Natural killer cell (primary cell): ENCODE data around the gene SORL1. TPM values are rescaled to one million over a fixed set of nuclear protein-coding genes. Genes with fewer than 3 reads are reported as not detected.

Experiments used
- ATAC-seq, 3 donors: fragments of 150-1000 bp in 2 of 3; fragments of 200-7000 bp in 1 of 3; cut with Tn5 transposase; 1 replicate in 1 of 3; 2 replicates in 2 of 3; pipeline ENCODE4 v1.10.0; 2021; ENCODE audit warnings: mild to moderate bottlenecking in 2 of 3, moderate library complexity in 2 of 3
- DNase-seq, 2 donors: peaks; one replicate each; pipeline versions ENCODE4 v3.0.0 to v3.0.0-alpha.2; 2013 to 2021; ENCODE audit warnings: mixed read lengths in 1 of 2
- H3K27ac ChIP-seq: one replicate; pipeline ENCODE4 v1.5.1; 2013; ENCODE audit warnings: mild to moderate bottlenecking, low read length
- H3K27me3 ChIP-seq: one replicate; pipeline ENCODE4 v1.6.1; 2013; ENCODE audit warnings: low read length; ENCODE audit not compliant: control insufficient read depth, insufficient read depth
- H3K36me3 ChIP-seq: one replicate; pipeline ENCODE4 v1.6.1; 2013; ENCODE audit warnings: low read length; ENCODE audit not compliant: control insufficient read depth, insufficient read depth
- H3K4me1 ChIP-seq: one replicate; pipeline ENCODE4 v1.6.1; 2013; ENCODE audit warnings: low read length; ENCODE audit not compliant: control insufficient read depth, insufficient read depth
- H3K4me3 ChIP-seq: one replicate; pipeline ENCODE4 v1.5.1; 2013; ENCODE audit warnings: low read length
- H3K9me3 ChIP-seq: one replicate; pipeline ENCODE4 v1.6.1; 2013; ENCODE audit warnings: low read length; ENCODE audit not compliant: control insufficient read depth, insufficient read depth
- H3K27ac Mint-ChIP-seq, 2 donors: one replicate each; pipeline ENCODE4 v1.8.0; 2022; ENCODE audit warnings: mild to moderate bottlenecking in 2 of 2, mixed read lengths in 2 of 2, moderate library complexity in 1 of 2
- H3K27me3 Mint-ChIP-seq, 2 donors: one replicate each; pipeline ENCODE4 v1.8.0; 2022; ENCODE audit warnings: low read depth in 2 of 2, mixed read lengths in 2 of 2
- H3K36me3 Mint-ChIP-seq: one replicate; pipeline ENCODE4 v1.8.0; 2022; ENCODE audit warnings: mixed read lengths
- H3K4me1 Mint-ChIP-seq, 2 donors: one replicate each; pipeline ENCODE4 v1.8.0; 2022; ENCODE audit warnings: mixed read lengths in 2 of 2
- H3K4me3 Mint-ChIP-seq: one replicate; pipeline ENCODE4 v1.8.0; 2022; ENCODE audit warnings: mild to moderate bottlenecking, moderate library complexity, mixed read lengths
- H3K9me3 Mint-ChIP-seq, 2 donors: one replicate each; pipeline ENCODE4 v1.8.0; 2022; ENCODE audit warnings: mixed read lengths in 2 of 2
- WGBS: methylation state at CpG from one replicate; pipeline ENCODE4 v1.1.7; 2013; ENCODE audit warnings: missing lambda C conversion rate; ENCODE audit not compliant: insufficient coverage; 5-methylcytosine and 5-hydroxymethylcytosine counted together
- intact Hi-C: fragments of 100-400 bp; cut with micrococcal nuclease; formaldehyde crosslinking; loops from one replicate; pipeline ENCODE4 v1.14.2; 2022
- total RNA-seq, 4 donors: library from RNA; stranded (reverse); fragments of 120-200 nt in 1 of 4; gene quantifications; one replicate each; pipeline versions ENCODE4 v1.2.3 to v1.2.4, GENCODE V29; 2013 to 2022
- TF ChIP-seq, protein P1 (sequence below): fragments of 200-600 bp; IDR thresholded peaks from one replicate; pipeline ENCODE4 v1.8.0; 2022; ENCODE audit warnings: antibody characterized with exemption

Gene SORL1
- total RNA-seq, 3 donors from 2014 or later (not counting 1 experiment from before 2014, with no cell fraction given): 386 to 519 (median 456) TPM

DNA sequence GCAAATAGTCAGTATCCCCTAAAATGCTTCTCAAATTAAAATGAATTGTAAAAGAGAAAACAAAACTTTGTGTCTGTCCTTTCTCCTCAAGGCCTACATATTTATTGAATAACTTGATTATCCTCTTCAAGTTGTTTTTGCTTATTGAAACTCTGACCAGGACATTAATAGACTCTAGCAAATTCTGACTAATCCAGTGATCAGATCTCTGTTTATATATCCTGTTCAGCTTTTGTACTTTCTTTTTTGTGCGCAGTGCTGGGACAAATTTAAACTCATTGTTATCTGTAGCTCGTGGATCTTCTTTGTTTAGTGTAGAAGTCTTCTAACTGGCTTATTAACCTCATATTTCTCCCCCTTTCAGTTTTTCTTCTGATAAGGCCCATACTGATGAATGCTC, 140.6 kb downstream of the SORL1 start:
- intact Hi-C loops: no loop called here
- H3K4me1 ChIP-seq: peaks cover 18% of the 10 kb centered on the region
- H3K36me3 ChIP-seq: peaks cover 96% of the 10 kb centered on the region
- no peak overlapping the region for H3K27ac ChIP-seq
- no peak for ATAC-seq
- Mint-ChIP-seq H3K27ac (peak overlapping the region in 1 of 2 donors; percentile 45), H3K36me3 (peaks cover 68% of the 10 kb centered on the region), H3K9me3 (no peaks in the 10 kb centered on the region), H3K4me1 (peaks cover 17 to 33% of the 10 kb centered on the region in 2 donors), H3K4me3 (no peak overlapping the region), H3K27me3 (no peaks in the 10 kb centered on the region)
- no peaks in the 10 kb centered on the region for H3K9me3 ChIP-seq
- WGBS: 100% methylated on average over 1 of the region's 2 CpGs
- H3K4me3 ChIP-seq: no peak overlapping the region
- TF ChIP-seq, protein P1, sequence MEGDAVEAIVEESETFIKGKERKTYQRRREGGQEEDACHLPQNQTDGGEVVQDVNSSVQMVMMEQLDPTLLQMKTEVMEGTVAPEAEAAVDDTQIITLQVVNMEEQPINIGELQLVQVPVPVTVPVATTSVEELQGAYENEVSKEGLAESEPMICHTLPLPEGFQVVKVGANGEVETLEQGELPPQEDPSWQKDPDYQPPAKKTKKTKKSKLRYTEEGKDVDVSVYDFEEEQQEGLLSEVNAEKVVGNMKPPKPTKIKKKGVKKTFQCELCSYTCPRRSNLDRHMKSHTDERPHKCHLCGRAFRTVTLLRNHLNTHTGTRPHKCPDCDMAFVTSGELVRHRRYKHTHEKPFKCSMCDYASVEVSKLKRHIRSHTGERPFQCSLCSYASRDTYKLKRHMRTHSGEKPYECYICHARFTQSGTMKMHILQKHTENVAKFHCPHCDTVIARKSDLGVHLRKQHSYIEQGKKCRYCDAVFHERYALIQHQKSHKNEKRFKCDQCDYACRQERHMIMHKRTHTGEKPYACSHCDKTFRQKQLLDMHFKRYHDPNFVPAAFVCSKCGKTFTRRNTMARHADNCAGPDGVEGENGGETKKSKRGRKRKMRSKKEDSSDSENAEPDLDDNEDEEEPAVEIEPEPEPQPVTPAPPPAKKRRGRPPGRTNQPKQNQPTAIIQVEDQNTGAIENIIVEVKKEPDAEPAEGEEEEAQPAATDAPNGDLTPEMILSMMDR: no peak
- no peak for DNase-seq
- no peaks in the 10 kb centered on the region for H3K27me3 ChIP-seq

DNA sequence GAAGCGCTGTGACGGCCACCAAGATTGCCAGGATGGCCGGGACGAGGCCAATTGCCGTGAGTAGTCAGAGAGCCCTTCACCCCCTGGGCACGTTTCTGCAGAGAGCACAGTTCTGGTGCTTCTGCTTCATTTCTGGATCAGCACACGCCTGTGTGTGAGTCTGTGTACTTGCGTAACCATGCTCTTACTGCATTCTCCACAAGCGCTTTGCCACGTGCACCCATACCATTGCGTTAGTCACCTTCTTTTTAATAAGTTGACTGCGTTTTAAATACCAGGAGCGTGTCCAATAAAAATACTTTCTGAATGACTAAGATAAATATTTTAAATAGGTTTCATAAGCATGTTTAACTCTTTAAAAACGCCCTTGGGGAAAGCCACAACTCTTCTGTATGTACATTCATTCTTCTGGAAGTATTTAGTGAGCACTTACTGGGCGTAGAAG, 143.6 kb downstream of the SORL1 start:
- H3K27ac ChIP-seq: no peak overlapping the region
- H3K9me3 ChIP-seq: no peaks in the 10 kb centered on the region
- no peak overlapping the region for H3K4me3 Mint-ChIP-seq
- H3K27ac Mint-ChIP-seq: no peak overlapping the region
- H3K4me1 Mint-ChIP-seq: peaks cover 34 to 36% of the 10 kb centered on the region in 2 donors
- intact Hi-C loops: no loop called here
- H3K27me3 Mint-ChIP-seq: no peaks in the 10 kb centered on the region
- H3K4me1 ChIP-seq: peaks cover 6% of the 10 kb centered on the region
- no peaks in the 10 kb centered on the region for H3K9me3 Mint-ChIP-seq
- TF ChIP-seq, protein P1: no peak
- peaks cover 85% of the 10 kb centered on the region for H3K36me3 ChIP-seq
- H3K36me3 Mint-ChIP-seq: peaks cover 49% of the 10 kb centered on the region
- ATAC-seq (no peak), DNase-seq (no peak)
- H3K4me3 ChIP-seq: no peak overlapping the region
- no peaks in the 10 kb centered on the region for H3K27me3 ChIP-seq
- 97% methylated on average over 11 of the region's 15 CpGs for WGBS

DNA sequence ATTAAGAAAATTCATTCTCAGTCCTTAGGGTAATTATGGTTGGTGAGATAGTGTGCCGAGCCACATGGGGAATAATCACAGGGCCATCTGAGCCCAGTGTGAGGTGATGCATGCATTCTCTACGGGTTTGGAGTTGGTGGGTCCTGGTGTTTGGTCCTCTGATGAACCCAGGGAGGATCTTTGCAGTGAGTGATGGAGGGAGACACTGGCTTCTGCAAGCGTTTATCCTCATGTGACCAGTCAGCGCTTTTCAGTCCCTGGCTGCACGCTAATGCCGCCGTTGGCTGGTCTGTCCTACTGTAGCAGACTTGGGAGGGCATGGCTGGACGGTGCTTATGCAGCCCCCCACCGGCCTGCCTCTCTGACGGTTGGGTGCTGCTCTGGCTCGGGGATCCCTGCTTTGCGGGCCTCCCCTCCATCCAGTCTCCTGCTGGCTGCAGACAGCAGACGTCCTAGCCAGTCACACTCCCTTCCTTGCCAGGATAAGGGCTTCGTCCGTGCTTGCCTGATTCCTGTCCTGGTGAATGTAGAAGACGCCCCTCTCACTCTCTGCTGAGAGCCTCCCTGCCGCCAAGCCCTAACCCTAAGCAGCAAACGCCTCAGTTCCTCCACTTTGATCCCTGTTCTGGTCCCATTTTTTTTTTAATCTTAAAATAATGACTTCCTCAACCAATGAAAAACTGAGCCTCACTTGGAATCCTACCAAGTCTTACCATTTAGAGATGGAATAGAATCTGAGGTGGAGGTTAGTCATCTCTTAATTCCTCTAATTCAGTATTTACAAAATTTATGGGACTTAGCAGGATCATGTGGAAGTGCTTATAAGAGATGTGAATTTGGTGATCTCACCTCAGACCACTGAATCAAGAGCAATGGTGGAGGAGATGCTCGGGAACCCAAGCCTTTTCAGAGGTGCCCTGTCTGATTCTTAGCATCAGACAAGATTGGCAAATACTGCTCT, 144.4 kb downstream of the SORL1 start:
- WGBS: 94% methylated on average over 19 of the region's 19 CpGs
- H3K36me3 Mint-ChIP-seq: peaks cover 42% of the 10 kb centered on the region

More for the DNA sequence above, 144.4 kb downstream of the SORL1 start:
- Mint-ChIP-seq H3K27ac (no peak overlapping the region), H3K9me3 (no peaks in the 10 kb centered on the region), H3K4me1 (peaks cover 28 to 31% of the 10 kb centered on the region in 2 donors), H3K27me3 (no peaks in the 10 kb centered on the region), H3K4me3 (no peak overlapping the region)
- Histone ChIP-seq H3K4me3 (no peak overlapping the region), H3K27me3 (no peaks in the 10 kb centered on the region), H3K36me3 (peaks cover 79% of the 10 kb centered on the region), H3K9me3 (no peaks in the 10 kb centered on the region), H3K4me1 (no peaks in the 10 kb centered on the region), H3K27ac (no peak overlapping the region)
- intact Hi-C loops: no loop called here
- DNase-seq: no peak
- no peak for ATAC-seq
- TF ChIP-seq, protein P1: no peak
